Neuronal stem cell (in vitro differentiated cells): ENCODE measurements around the gene MARCHF9.

Experiments used
- DNase-seq: peaks from one replicate; pipeline ENCODE4 v3.0.0-alpha.2; 2013; ENCODE audit warnings: low spot score
- H2AFZ ChIP-seq: one replicate; pipeline ENCODE4 v1.6.1; 2013; ENCODE audit warnings: mild to moderate bottlenecking, low read length, inconsistent platforms
- H2AK5ac ChIP-seq: 2 replicates; pipeline ENCODE4 v1.6.1; 2013; ENCODE audit warnings: low read depth, mild to moderate bottlenecking, inconsistent platforms, low read length, moderate library complexity, mixed read lengths
- H2BK120ac ChIP-seq: 2 replicates; pipeline ENCODE4 v1.6.1; 2013; ENCODE audit warnings: low read depth, mild to moderate bottlenecking, inconsistent platforms, low read length, moderate library complexity, mixed read lengths
- H2BK12ac ChIP-seq: one replicate; pipeline ENCODE4 v1.6.1; 2013; ENCODE audit warnings: low read length, inconsistent platforms
- H2BK15ac ChIP-seq: 2 replicates; pipeline ENCODE4 v1.6.1; 2013; ENCODE audit warnings: mild to moderate bottlenecking, low read length, inconsistent platforms, mixed read lengths
- H2BK5ac ChIP-seq: one replicate; pipeline ENCODE4 v1.6.1; 2013; ENCODE audit warnings: inconsistent platforms, mild to moderate bottlenecking, low read length, moderate library complexity
- H3K14ac ChIP-seq: one replicate; pipeline ENCODE4 v1.6.1; 2013; ENCODE audit warnings: low read length, inconsistent platforms
- H3K18ac ChIP-seq: 2 replicates; pipeline ENCODE4 v1.6.1; 2013; ENCODE audit warnings: low read length, inconsistent platforms
- H3K23ac ChIP-seq: 2 replicates; pipeline ENCODE4 v1.6.1; 2013; ENCODE audit warnings: low read depth, mild to moderate bottlenecking, mixed read lengths, low read length, inconsistent platforms; ENCODE audit not compliant: poor library complexity
- H3K27ac ChIP-seq: replicated peaks from 3 replicates; pipeline ENCODE4 v1.5.1; 2013; ENCODE audit warnings: low read length, inconsistent platforms
- H3K27me3 ChIP-seq, 3 experiments: 2 replicates each; pipeline ENCODE4 v1.6.1; 2013; ENCODE audit warnings: low read length in 3 of 3, mild to moderate bottlenecking in 2 of 3, inconsistent platforms in 1 of 3, low read depth in 1 of 3, mixed read lengths in 1 of 3, moderate library complexity in 1 of 3; ENCODE audit not compliant: control insufficient read depth in 3 of 3, insufficient read depth in 3 of 3
- H3K36me3 ChIP-seq, 2 donors: replicated peaks in 1 of 2; 2 replicates each; pipeline ENCODE4 v1.6.1; 2013; ENCODE audit warnings: low read length in 2 of 2; ENCODE audit not compliant: control insufficient read depth in 2 of 2, insufficient read depth in 2 of 2
- H3K4ac ChIP-seq: 2 replicates; pipeline ENCODE4 v1.6.1; 2013; ENCODE audit warnings: inconsistent platforms, mild to moderate bottlenecking, low read length, moderate library complexity
- H3K4me1 ChIP-seq, 2 donors: 1 replicate in 1 of 2; 2 replicates in 1 of 2; pipeline ENCODE4 v1.6.1; 2013; ENCODE audit warnings: low read length in 2 of 2, low read depth in 1 of 2; ENCODE audit not compliant: control insufficient read depth in 2 of 2, insufficient read depth in 1 of 2
- H3K4me2 ChIP-seq: one replicate; pipeline ENCODE4 v1.6.1; 2013; ENCODE audit warnings: mild to moderate bottlenecking, low read length, inconsistent platforms; ENCODE audit not compliant: insufficient read depth, poor library complexity, severe bottlenecking
- H3K4me3 ChIP-seq, 2 donors: 2 replicates each; pipeline ENCODE4 v1.5.1; 2013; ENCODE audit warnings: low read length in 2 of 2, mild to moderate bottlenecking in 2 of 2, inconsistent platforms in 1 of 2, moderate library complexity in 1 of 2
- H3K79me1 ChIP-seq: one replicate; pipeline ENCODE4 v1.6.1; 2013; ENCODE audit warnings: low read depth, mild to moderate bottlenecking, inconsistent platforms, low read length, moderate library complexity
- H3K9ac ChIP-seq: one replicate; pipeline ENCODE4 v1.6.1; 2013; ENCODE audit warnings: mild to moderate bottlenecking, low read depth, low read length, inconsistent platforms; ENCODE audit not compliant: poor library complexity
- H3K9me3 ChIP-seq, 2 donors: replicated peaks in 1 of 2; 2 replicates each; pipeline versions ENCODE3 to v1.6.1; 2013; ENCODE audit warnings: low read length in 2 of 2, mild to moderate bottlenecking in 2 of 2, inconsistent platforms in 1 of 2, low read depth in 1 of 2, mixed read lengths in 1 of 2, moderate library complexity in 1 of 2; ENCODE audit not compliant: control insufficient read depth in 2 of 2, insufficient read depth in 1 of 2
- H4K8ac ChIP-seq: one replicate; pipeline ENCODE4 v1.6.1; 2013; ENCODE audit warnings: low read depth, mild to moderate bottlenecking, inconsistent platforms, low read length, moderate library complexity
- H4K91ac ChIP-seq: one replicate; pipeline ENCODE4 v1.6.1; 2013; ENCODE audit warnings: low read length, low read depth, mild to moderate bottlenecking, inconsistent platforms; ENCODE audit not compliant: poor library complexity
- WGBS, 2 donors: extraction: QIAGEN DNeasy Blood & Tissue Kit; methylation state at CpG; one replicate each; pipeline ENCODE4 v1.1.7; 2013; ENCODE audit warnings: missing lambda C conversion rate in 2 of 2, mixed read lengths in 1 of 2; ENCODE audit not compliant: insufficient read length in 2 of 2, insufficient replicate concordance in 1 of 2; ENCODE audit errors: extremely low coverage in 2 of 2; 5-methylcytosine and 5-hydroxymethylcytosine counted together

Gene MARCHF9

DNA sequence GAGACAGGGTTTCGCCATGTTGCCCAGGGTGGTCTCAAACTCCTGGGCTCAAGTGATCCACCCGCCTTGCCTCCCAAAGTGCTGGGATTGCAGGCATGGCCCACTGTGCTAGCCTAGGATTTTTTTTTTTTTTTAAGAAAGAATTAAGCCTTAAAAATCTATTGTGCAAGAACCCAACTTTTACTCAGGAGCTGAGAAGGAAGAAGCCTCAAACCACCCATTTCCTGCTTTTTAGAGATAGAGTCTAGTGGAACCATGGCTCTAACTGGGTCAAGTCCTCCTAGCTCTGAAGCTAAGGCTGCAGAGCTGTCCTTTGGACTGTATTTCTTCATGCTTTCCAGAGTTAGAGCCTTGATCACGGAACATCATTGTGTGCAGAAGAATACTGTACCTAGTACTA lies 26.3 kb downstream of the MARCHF9 start:
- no peak for DNase-seq
- H3K18ac ChIP-seq, result no peak overlapping the region
- H3K36me3 ChIP-seq, result peaks cover 7 to 38% of the 10 kb centered on the region in 2 donors
- peaks cover 3 to 6% of the 10 kb centered on the region in 2 donors for H3K4me1 ChIP-seq
- H3K9ac ChIP-seq, result no peak overlapping the region
- no peak overlapping the region for H3K4ac ChIP-seq
- H3K4me2 ChIP-seq, result no peak overlapping the region
- H2BK15ac ChIP-seq, result no peak overlapping the region
- no peaks in the 10 kb centered on the region for H3K9me3 ChIP-seq
- no peak overlapping the region for H2BK12ac ChIP-seq
- no peak overlapping the region for H4K8ac ChIP-seq
- no peak overlapping the region for H3K27ac ChIP-seq
- H4K91ac ChIP-seq, result no peak overlapping the region
- no peaks in the 10 kb centered on the region for H3K27me3 ChIP-seq
- no peak overlapping the region for H3K23ac ChIP-seq
- H3K79me1 ChIP-seq, result peaks cover 4% of the 10 kb centered on the region
- no peak overlapping the region for H3K4me3 ChIP-seq
- no peak overlapping the region for H2BK5ac ChIP-seq
- H2AK5ac ChIP-seq, result no peak overlapping the region
- H2AFZ ChIP-seq, result no peak overlapping the region
- H2BK120ac ChIP-seq, result no peak overlapping the region
- no peak overlapping the region for H3K14ac ChIP-seq
- WGBS, 2 donors, result no CpG with 5 or more reads among the region's 3 CpGs

DNA sequence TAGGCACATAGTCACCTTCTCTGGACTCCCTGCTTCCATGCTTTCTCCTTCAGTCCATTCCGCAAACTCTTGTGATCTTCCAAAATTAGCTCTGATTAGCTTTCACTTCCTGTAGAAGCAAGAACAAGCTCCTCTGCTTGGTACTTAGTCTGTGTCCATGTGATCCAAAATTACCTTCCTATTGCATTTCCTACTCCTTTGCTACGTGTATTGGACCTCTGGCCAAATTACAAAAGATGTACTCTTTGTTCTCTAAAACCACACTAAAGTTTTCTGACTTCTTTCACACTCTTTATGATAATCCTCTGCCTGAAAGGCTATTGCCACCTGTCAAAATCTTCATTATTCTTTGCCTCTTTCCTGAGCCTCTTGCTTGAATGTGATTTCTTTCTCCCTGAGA lies 26.9 kb downstream of the MARCHF9 start:
- Histone ChIP-seq H4K8ac (no peak overlapping the region), H3K4me3 (no peak overlapping the region), H3K14ac (no peak overlapping the region), H2BK120ac (no peak overlapping the region), H4K91ac (no peak overlapping the region), H3K9me3 (no peaks in the 10 kb centered on the region), H3K18ac (no peak overlapping the region), H3K4ac (no peak overlapping the region), H3K9ac (no peak overlapping the region), H2AFZ (peak overlapping the region; percentile 83), H2BK5ac (no peak overlapping the region), H2BK15ac (no peak overlapping the region), H3K27me3 (no peaks in the 10 kb centered on the region), H3K4me1 (peaks cover 3 to 6% of the 10 kb centered on the region in 2 donors), H3K4me2 (no peak overlapping the region), H3K23ac (no peak overlapping the region), H3K79me1 (peaks cover 4% of the 10 kb centered on the region), H3K27ac (no peak overlapping the region), H2BK12ac (no peak overlapping the region), H2AK5ac (no peak overlapping the region), H3K36me3 (peaks cover 10 to 42% of the 10 kb centered on the region in 2 donors)
- no CpG with 5 or more reads among the region's 2 CpGs for WGBS, 2 donors
- DNase-seq, result no peak

DNA sequence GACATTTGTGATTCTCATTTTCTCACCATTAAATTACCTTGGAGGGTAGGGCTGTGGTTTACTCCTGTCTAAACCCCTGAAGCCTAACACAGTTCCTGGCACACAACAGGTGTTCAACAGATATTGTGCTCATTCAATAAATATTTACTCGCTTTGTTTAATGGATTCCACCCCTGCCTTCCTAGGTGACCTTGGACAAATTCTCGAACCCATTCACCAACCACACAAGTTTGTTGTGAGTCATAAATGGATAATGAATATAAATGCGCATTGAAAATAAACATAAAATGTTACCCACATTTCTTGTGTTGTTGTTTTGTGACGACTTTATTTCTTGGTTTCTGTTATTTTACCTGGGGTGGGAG lies 27.3 kb downstream of the MARCHF9 start:
- no peak overlapping the region for H4K91ac ChIP-seq
- no peaks in the 10 kb centered on the region for H3K9me3 ChIP-seq
- H3K18ac ChIP-seq, result no peak overlapping the region
- H2BK5ac ChIP-seq, result no peak overlapping the region
- H3K4me2 ChIP-seq, result no peak overlapping the region
- H2AFZ ChIP-seq, result peak overlapping the region; percentile 83
- no peak overlapping the region for H2BK15ac ChIP-seq
- H3K9ac ChIP-seq, result no peak overlapping the region
- H3K27ac ChIP-seq, result no peak overlapping the region
- H4K8ac ChIP-seq, result no peak overlapping the region
- no peaks in the 10 kb centered on the region for H3K27me3 ChIP-seq
- H2AK5ac ChIP-seq, result no peak overlapping the region
- H3K79me1 ChIP-seq, result peaks cover 4% of the 10 kb centered on the region
- no peak for DNase-seq
- no peak overlapping the region for H3K14ac ChIP-seq
- H3K4ac ChIP-seq, result no peak overlapping the region
- peaks cover 12 to 46% of the 10 kb centered on the region in 2 donors for H3K36me3 ChIP-seq
- H3K23ac ChIP-seq, result no peak overlapping the region
- peak overlapping the region in 1 of 2 donors; percentile 90 for H3K4me3 ChIP-seq
- no peak overlapping the region for H2BK120ac ChIP-seq
- H2BK12ac ChIP-seq, result no peak overlapping the region
- WGBS, 2 donors, result no CpG with 5 or more reads among the region's 4 CpGs
- peaks cover 3 to 6% of the 10 kb centered on the region in 2 donors for H3K4me1 ChIP-seq

DNA sequence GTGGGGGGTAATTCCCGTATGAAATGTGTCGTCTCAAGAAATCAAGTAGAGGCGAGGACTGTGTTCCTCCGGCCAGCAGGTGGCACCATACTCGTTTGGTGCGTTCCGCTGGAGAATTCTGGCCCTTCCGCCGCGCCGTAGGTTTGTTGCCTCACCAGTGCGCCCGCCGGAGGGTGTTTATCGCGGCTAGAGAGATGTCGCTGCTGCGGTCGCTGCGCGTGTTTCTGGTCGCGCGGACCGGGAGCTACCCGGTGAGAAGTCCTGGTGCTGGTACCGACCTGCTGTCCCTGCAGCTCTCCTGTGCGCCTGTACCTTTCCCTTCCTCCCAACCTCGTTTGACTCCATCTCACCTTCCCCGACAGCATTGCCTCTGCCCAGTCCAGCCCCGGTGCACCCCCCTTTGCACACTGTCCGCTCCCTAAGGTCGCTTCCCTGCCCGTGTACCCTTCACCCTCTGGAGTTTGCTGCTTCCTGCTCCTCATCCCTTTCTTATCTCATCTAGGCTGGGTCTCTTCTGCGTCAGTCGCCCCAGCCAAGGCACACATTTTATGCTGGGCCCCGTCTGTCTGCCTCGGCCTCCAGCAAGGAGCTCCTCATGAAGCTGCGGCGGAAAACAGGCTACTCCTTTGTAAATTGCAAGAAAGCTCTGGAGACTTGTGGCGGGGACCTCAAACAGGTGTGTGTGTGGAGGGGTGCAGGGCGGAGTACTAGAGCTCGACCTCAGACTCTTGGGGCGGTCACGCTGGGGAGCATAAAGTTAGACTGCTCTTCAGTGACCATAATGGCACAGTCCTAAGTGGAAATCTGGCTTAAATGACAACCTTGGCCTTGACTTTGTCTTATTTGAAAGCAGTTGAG lies 27.9 kb downstream of the MARCHF9 start, which contains the start of gene TSFM:
Gene TSFM, plus strand, starts transcription at position 180 of the 858 bp plus-strand sequence. Its CDS starts 15 bp downstream, at position 195.
- no peak within 1 kb of the TSS for H4K91ac ChIP-seq
- peak within 1 kb of the TSS; percentile 90 to 95 for H3K4me3 ChIP-seq
- peak within 1 kb of the TSS; percentile 97 for H3K23ac ChIP-seq
- peak within 1 kb of the TSS; percentile 83 for H2AFZ ChIP-seq
- no peaks in the 10 kb centered on the region for H3K27me3 ChIP-seq
- H3K27ac ChIP-seq, result no peak within 1 kb of the TSS
- peak within 1 kb of the TSS; percentile 2 for H2AK5ac ChIP-seq
- H3K79me1 ChIP-seq, result peaks cover 4% of the 10 kb centered on the region
- no peak within 1 kb of the TSS for H3K4ac ChIP-seq
- no peaks in the 10 kb centered on the region for H3K9me3 ChIP-seq
- peak within 1 kb of the TSS; percentile 93 for H3K18ac ChIP-seq
- peak; percentile 93 for DNase-seq
- peaks cover 12 to 52% of the 10 kb centered on the region in 2 donors for H3K36me3 ChIP-seq
- no peak within 1 kb of the TSS for H2BK120ac ChIP-seq
- H2BK15ac ChIP-seq, result no peak within 1 kb of the TSS
- peak within 1 kb of the TSS; percentile 0 for H2BK5ac ChIP-seq
- peak within 1 kb of the TSS; percentile 99 for H3K9ac ChIP-seq
- H3K14ac ChIP-seq, result peak within 1 kb of the TSS; percentile 79
- peak within 1 kb of the TSS; percentile 84 for H3K4me2 ChIP-seq
- no CpG with 5 or more reads among the region's 45 CpGs for WGBS, 2 donors
- peak within 1 kb of the TSS; percentile 18 for H2BK12ac ChIP-seq
- peaks cover 3 to 6% of the 10 kb centered on the region in 2 donors for H3K4me1 ChIP-seq
- no peak within 1 kb of the TSS for H4K8ac ChIP-seq
